ENCODE data around the gene GSG1L2.

GRCh38 chr17:9828296-9829295, 6.7 kb upstream of the GSG1L2 start:
- TF ChIP-seq, protein P1, sequence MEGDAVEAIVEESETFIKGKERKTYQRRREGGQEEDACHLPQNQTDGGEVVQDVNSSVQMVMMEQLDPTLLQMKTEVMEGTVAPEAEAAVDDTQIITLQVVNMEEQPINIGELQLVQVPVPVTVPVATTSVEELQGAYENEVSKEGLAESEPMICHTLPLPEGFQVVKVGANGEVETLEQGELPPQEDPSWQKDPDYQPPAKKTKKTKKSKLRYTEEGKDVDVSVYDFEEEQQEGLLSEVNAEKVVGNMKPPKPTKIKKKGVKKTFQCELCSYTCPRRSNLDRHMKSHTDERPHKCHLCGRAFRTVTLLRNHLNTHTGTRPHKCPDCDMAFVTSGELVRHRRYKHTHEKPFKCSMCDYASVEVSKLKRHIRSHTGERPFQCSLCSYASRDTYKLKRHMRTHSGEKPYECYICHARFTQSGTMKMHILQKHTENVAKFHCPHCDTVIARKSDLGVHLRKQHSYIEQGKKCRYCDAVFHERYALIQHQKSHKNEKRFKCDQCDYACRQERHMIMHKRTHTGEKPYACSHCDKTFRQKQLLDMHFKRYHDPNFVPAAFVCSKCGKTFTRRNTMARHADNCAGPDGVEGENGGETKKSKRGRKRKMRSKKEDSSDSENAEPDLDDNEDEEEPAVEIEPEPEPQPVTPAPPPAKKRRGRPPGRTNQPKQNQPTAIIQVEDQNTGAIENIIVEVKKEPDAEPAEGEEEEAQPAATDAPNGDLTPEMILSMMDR (IDR thresholded peaks at IDR 0.05; ENCODE audit: poor library complexity) = no peak
- no peak for TF ChIP-seq EZH2 (IDR thresholded peaks at IDR 0.05; ENCODE audit: borderline replicate concordance)

All from hepatocyte (in vitro differentiated cells).